BLaER1 (cell line): ENCODE results near the gene COX4I1.
"Not testable (repeated sequence)": the region's sequence is repeated elsewhere in the genome, so short reads cannot be mapped to it uniquely, and the experiment has no call there.

ENCODE experiments used
- H3K27ac ChIP-seq: shearing (Covaris generic); formaldehyde crosslinking; 2 replicates; pipeline ENCODE4 v1.8.1; 2022
- H3K27me3 ChIP-seq: shearing (Covaris generic); formaldehyde crosslinking; 2 replicates; pipeline ENCODE4 v1.8.1; 2022
- H3K36me3 ChIP-seq: shearing (Covaris generic); formaldehyde crosslinking; 2 replicates; pipeline ENCODE4 v1.8.1; 2022
- H3K4me1 ChIP-seq: shearing (Covaris generic); formaldehyde crosslinking; 2 replicates; pipeline ENCODE4 v1.8.1; 2022
- H3K4me2 ChIP-seq: shearing (Covaris generic); formaldehyde crosslinking; 2 replicates; pipeline ENCODE4 v1.8.1; 2022
- H3K4me3 ChIP-seq: shearing (Covaris generic); formaldehyde crosslinking; 2 replicates; pipeline ENCODE4 v1.8.1; 2022
- H3K9ac ChIP-seq: shearing (Covaris generic); formaldehyde crosslinking; 2 replicates; pipeline ENCODE4 v1.8.1; 2022
- H3K9me3 ChIP-seq: shearing (Covaris generic); formaldehyde crosslinking; 2 replicates; pipeline ENCODE4 v1.8.1; 2022
- H4K20me1 ChIP-seq: shearing (Covaris generic); formaldehyde crosslinking; 2 replicates; pipeline ENCODE4 v1.8.1; 2022
- Cebpa-rat ChIP-seq: shearing (Covaris generic); IDR thresholded peaks from 2 replicates; pipeline ENCODE4 v1.8.1; 2022

The COX4I1 gene

DNA sequence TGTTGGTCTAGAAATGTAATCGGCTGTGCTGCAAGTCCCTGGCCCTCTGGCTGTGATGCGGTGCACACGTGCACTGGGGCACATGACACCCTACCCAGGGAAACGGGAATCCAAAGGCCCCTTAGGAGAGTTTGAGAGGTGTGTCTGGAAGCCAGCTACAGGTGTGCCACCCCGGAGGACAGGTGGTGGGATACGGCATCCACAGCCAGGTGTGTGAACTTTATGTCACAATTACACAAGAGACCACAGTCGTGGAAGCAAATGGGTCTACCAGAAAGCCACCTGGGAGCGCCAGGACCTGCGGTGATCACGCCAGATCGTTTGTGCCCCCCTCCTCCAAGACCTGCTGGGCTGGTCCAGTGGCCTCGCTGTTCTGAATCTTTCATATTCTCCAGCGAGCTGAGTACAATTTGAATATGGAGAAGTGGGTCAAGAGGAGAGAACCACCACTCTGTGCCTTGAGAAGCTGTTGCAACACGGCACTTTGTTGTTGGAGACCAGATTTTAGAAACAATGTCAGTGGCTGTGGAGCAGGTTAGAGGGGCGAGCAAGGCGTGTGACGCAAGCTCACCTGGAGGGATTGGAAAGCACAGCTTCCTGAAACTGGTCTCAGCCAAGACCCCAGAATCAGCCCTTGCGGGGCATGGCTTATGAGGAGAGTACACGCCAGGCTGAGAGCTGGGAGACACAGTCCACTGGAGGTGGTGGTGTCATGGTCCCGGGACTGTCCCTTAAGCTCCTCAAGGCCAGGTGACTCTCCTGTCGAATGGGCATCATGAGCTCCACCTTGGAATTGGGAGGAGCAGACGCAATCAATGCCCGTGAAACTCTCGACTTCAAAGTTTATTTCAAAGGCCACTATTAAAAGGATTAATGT is 37.4 kb downstream of the COX4I1 start:
- Histone ChIP-seq H3K4me1 (peaks cover 83% of the 10 kb centered on the region), H3K9me3 (no peaks in the 10 kb centered on the region), H3K27me3 (no peaks in the 10 kb centered on the region), H3K4me2 (peak overlapping the region; percentile 85), H3K27ac (peak overlapping the region; percentile 31; the same call in 1 of the 2 replicates), H4K20me1 (no peaks in the 10 kb centered on the region), H3K36me3 (no peaks in the 10 kb centered on the region), H3K9ac (peak overlapping the region; percentile 33; the same call in 1 of the 2 replicates), H3K4me3 (no peak overlapping the region)
- no peak for TF ChIP-seq Cebpa-rat

DNA sequence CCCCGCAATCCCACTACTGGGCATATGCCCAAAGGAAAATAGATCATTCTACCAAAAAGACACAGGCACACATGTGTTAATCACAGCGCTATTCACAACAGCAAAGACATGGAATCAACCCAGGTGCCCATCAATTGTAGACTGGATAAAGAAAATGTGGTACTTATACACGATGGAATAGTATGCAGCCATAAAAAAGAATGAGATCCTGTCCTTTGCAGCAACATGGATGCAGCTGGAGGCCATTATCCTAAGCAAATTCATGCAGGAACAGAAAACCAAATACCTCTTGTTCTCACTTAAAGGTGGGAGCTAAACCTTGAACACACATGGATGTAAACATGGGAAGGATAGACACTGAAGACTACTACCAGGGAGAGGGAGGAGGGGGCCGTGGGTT is 38.2 kb downstream of the COX4I1 start:
- H4K20me1 ChIP-seq, H3K27me3 ChIP-seq, H3K4me3 ChIP-seq, H3K36me3 ChIP-seq, H3K4me2 ChIP-seq, H3K27ac ChIP-seq, H3K9ac ChIP-seq, H3K9me3 ChIP-seq: not testable (repeated sequence)
- H3K4me1 ChIP-seq, result peaks cover 83% of the 10 kb centered on the region

DNA sequence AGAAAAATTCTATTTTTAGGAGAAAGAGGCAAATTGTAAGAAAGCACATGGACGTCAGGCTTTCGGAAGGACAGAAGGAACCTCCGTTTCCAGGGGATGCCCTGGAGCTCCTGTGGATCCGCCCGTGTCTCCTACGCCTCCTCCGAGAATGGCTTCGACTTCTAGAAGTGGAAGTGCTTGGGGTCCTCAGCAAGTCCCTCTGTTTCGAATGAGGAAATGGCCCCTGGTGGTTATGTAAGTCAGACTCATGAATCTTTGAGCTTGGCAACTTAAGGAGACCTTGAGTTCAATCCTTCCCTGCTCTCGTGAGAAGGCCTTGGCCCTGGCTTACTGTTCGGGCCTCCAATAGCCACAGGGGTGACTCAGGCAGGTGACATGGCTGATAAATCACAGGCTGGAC is 38.9 kb downstream of the COX4I1 start:
- peaks cover 5% of the 10 kb centered on the region; the same call in 1 of the 2 replicates for H3K9me3 ChIP-seq
- peak overlapping the region; percentile 21; the same call in 1 of the 2 replicates for H3K27ac ChIP-seq
- H3K4me1 ChIP-seq, result peaks cover 81% of the 10 kb centered on the region
- no peaks in the 10 kb centered on the region for H3K36me3 ChIP-seq
- no peaks in the 10 kb centered on the region for H3K27me3 ChIP-seq
- TF ChIP-seq Cebpa-rat, result no peak
- no peak overlapping the region for H3K4me3 ChIP-seq
- no peaks in the 10 kb centered on the region for H4K20me1 ChIP-seq
- no peak overlapping the region for H3K9ac ChIP-seq
- H3K4me2 ChIP-seq, result peak overlapping the region; percentile 21; the same call in 1 of the 2 replicates

DNA sequence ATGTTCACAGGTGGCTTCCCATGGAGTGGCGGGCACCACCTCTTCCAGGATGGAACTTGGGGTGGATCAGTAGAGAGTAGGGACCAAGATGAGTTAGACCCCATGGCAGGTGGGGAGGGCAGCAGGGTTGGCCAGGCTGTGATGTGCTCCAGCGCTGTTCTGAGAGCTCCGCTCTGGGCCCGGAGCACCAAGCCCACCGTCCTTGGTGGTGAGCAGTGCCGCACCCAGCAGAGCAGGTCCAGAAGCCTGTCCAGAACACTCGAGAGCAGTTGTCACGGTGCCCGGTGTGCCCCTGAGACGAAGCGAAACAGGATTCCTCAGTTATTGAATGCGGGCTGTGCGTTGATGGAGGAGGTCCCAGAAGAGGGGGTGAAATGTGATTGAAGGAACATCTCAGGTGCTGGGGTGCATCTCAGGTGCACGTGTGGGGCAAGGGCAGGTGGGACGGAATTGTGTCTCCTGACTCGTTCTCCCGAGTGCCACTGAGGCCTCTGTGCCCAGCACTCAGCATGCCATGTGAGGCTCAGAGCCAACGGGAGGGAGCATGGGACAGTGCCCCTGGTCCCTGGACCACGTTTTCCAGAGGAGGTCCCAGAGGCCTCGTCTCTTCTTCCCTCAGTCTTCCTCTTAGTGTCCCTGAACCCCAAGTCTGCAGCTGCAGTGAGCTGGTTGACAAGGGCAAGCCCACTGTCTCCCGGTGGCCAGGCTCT is 39.5 kb downstream of the COX4I1 start:
- H3K4me3 ChIP-seq, result no peak overlapping the region
- no peak for TF ChIP-seq Cebpa-rat
- no peaks in the 10 kb centered on the region for H3K27me3 ChIP-seq
- H3K4me2 ChIP-seq, result peak overlapping the region; percentile 67
- no peaks in the 10 kb centered on the region for H3K36me3 ChIP-seq
- no peaks in the 10 kb centered on the region for H4K20me1 ChIP-seq
- H3K9me3 ChIP-seq, result peaks cover 5% of the 10 kb centered on the region; the same call in 1 of the 2 replicates
- peaks cover 77% of the 10 kb centered on the region for H3K4me1 ChIP-seq
- H3K27ac ChIP-seq, result peak overlapping the region; percentile 21; the same call in 1 of the 2 replicates
- no peak overlapping the region for H3K9ac ChIP-seq

DNA sequence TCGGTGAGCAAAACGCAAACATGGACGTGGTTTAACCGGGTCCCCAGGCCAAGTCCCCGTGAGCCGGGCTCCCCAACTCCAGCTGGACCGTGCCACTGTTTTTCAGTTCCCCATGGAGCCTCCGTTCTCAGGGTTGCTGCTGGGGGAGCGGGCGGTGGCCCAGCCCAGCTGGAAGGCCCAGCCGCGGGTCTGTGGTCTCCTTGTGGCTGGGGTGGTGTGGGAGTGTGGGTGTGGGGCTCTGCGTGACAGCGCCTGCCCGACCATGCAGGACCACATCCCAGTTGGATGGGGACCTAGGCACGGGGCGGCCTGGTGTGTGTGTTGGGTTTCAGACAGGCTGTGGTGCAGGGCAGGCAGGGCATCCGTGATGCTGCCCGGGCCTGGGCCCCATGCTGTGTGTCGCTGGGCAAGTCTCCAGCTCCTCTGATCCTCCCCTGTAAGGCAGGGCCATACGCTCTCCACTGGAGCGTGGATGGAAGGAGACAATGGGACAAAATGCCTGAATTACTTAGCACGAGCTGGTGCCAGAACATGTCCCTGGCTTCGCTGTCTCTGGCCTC is 40.3 kb downstream of the COX4I1 start:
- H3K9ac ChIP-seq, result no peak overlapping the region
- TF ChIP-seq Cebpa-rat, result no peak
- H3K4me2 ChIP-seq, result peak overlapping the region; percentile 67
- H3K4me3 ChIP-seq, result no peak overlapping the region
- no peaks in the 10 kb centered on the region for H3K27me3 ChIP-seq
- no peak overlapping the region for H3K27ac ChIP-seq
- H3K4me1 ChIP-seq, result peaks cover 80% of the 10 kb centered on the region
- H3K36me3 ChIP-seq, result no peaks in the 10 kb centered on the region
- H4K20me1 ChIP-seq, result no peaks in the 10 kb centered on the region
- H3K9me3 ChIP-seq, result peaks cover 5% of the 10 kb centered on the region; the same call in 1 of the 2 replicates

DNA sequence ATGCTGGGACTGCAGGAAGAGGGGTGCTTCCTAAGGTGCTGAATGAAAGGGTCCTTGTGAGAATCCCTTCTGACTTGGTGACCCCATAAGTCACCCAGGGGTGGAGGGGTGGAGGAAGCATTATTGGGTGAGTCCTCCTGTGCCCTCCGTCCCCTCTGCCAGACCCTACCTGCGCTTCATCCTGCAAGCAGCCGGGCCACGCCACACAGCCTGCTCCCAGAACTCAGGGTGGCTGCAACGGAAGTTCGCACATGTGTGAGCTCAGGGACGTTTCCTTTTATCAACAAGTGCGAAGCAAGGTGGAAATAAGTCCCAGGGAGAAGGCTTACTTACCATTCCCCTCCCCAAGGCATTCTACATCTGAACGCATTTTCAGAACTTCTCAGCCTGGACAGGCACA is 40.9 kb downstream of the COX4I1 start:
- peaks cover 80% of the 10 kb centered on the region for H3K4me1 ChIP-seq
- no peaks in the 10 kb centered on the region for H4K20me1 ChIP-seq
- H3K4me3 ChIP-seq, result no peak overlapping the region
- no peak overlapping the region for H3K9ac ChIP-seq
- no peak overlapping the region for H3K27ac ChIP-seq
- H3K27me3 ChIP-seq, result no peaks in the 10 kb centered on the region
- peak overlapping the region; percentile 67 for H3K4me2 ChIP-seq
- no peak for TF ChIP-seq Cebpa-rat
- no peaks in the 10 kb centered on the region for H3K36me3 ChIP-seq
- peaks cover 5% of the 10 kb centered on the region; the same call in 1 of the 2 replicates for H3K9me3 ChIP-seq

DNA sequence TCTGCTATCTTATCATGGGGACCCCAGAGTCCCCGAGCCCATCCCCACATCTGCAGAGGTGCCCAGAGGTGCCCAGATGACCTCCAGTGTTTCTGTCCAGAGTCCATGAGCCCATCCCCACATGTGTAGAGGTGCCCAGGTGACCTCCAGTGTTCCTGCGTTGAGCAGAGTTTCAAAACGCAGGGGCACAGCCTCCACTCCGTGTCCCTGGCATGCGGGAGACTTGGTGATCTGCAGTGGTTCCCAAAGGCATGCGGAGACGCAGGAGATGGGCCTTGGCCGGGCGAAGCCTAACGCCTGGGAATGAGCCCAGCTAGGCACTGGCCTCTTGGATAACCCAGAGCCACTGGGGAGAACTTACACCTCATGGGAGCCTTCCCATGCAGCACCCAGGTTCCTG is 41.3 kb downstream of the COX4I1 start:
- no peak overlapping the region for H3K9ac ChIP-seq

DNA sequence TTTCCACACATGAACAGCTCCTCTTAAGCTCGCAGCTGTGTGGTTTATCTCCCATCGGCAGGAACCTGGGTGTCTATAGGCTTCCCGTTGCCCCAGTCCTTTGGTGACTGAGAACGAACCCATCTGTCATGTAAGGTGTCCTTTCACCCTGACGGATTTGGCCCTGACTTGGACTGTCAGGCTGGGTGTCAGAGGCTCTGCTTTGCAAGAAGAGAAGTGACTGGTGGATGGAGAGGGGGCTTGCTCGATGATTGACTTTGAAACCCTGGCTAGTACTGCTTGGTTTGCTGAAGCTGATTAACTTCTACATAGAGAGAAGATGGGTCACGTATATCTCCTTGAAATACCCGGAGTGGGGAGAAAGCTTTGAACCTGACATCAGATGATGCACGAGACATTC is 42.9 kb downstream of the COX4I1 start:
- no peak overlapping the region for H3K27ac ChIP-seq
- no peak overlapping the region for H3K4me3 ChIP-seq
- no peaks in the 10 kb centered on the region for H4K20me1 ChIP-seq
- no peaks in the 10 kb centered on the region for H3K27me3 ChIP-seq
- H3K9ac ChIP-seq, result no peak overlapping the region
- peaks cover 5% of the 10 kb centered on the region; the same call in 1 of the 2 replicates for H3K9me3 ChIP-seq
- peak overlapping the region; percentile 67 for H3K4me2 ChIP-seq
- no peak for TF ChIP-seq Cebpa-rat
- no peaks in the 10 kb centered on the region for H3K36me3 ChIP-seq
- H3K4me1 ChIP-seq, result peaks cover 77% of the 10 kb centered on the region

More for the DNA sequence above, 41.3 kb downstream of the COX4I1 start:
- no peak overlapping the region for H3K27ac ChIP-seq
- no peak overlapping the region for H3K4me3 ChIP-seq
- no peaks in the 10 kb centered on the region for H3K36me3 ChIP-seq
- H4K20me1 ChIP-seq, result no peaks in the 10 kb centered on the region
- TF ChIP-seq Cebpa-rat, result no peak
- H3K4me2 ChIP-seq, result peak overlapping the region; percentile 67
- peaks cover 5% of the 10 kb centered on the region; the same call in 1 of the 2 replicates for H3K9me3 ChIP-seq
- H3K27me3 ChIP-seq, result no peaks in the 10 kb centered on the region
- H3K4me1 ChIP-seq, result peaks cover 77% of the 10 kb centered on the region

DNA sequence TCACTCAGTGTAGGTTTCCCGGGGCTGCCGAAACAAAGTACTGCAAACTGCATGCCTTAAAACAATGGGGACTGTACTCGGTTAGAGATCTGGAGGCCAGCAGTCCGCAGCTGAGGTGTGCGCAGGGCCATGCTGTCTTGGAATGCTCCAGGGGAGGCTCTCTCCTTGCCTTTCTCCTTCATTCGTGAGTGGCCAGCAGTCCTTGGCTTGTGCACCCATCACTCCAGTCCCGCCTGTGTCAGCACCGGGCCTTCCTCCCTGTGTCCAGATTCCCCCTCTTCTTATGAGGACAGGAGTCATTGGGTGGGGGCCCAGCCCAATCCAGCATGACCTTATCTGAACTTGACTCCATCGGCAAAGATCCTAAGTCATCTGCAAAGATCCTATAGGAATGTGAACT is 43.4 kb downstream of the COX4I1 start:
- no peak overlapping the region for H3K27ac ChIP-seq
- peaks cover 5% of the 10 kb centered on the region; the same call in 1 of the 2 replicates for H3K9me3 ChIP-seq
- H3K36me3 ChIP-seq, result no peaks in the 10 kb centered on the region
- H3K4me3 ChIP-seq, result no peak overlapping the region
- H4K20me1 ChIP-seq, result no peaks in the 10 kb centered on the region
- H3K9ac ChIP-seq, result no peak overlapping the region
- TF ChIP-seq Cebpa-rat, result no peak
- peaks cover 81% of the 10 kb centered on the region for H3K4me1 ChIP-seq
- no peaks in the 10 kb centered on the region for H3K27me3 ChIP-seq
- H3K4me2 ChIP-seq, result peak overlapping the region; percentile 67
